Measurements from ENCODE around the gene VPS8. TPM values are rescaled to one million over a fixed set of nuclear protein-coding genes. Genes with fewer than 3 reads are reported as not detected.
A peak's percentile ranks its signal among the peaks of the same experiment; 100 is the strongest.

The VPS8 gene
- total RNA-seq (2014; rRNA removed; shearing (Covaris generic)) = 44.3 and 47.2 TPM in 2 replicates

- peak; percentile 95 to 96 for DNase-seq
- Histone ChIP-seq H3K4me3 (peak within 1 kb of the TSS; percentile 92), H3K4me1 (peaks cover 32% of the 10 kb centered on the region), H3K27me3 (no peaks in the 10 kb centered on the region), H3K27ac (peak within 1 kb of the TSS; percentile 58), H3K36me3 (no peaks in the 10 kb centered on the region), H3K9me3 (replicated peaks) (no peaks in the 10 kb centered on the region)
Observed at GRCh38 chr3:184811999-184812661, at the start of gene VPS8. Gene VPS8, plus strand, starts transcription at chr3:184812166. Its CDS starts 12,467 bp downstream, at chr3:184824633.

- Histone ChIP-seq H3K9me3 (replicated peaks) (no peaks in the 10 kb centered on the region), H3K4me1 (peaks cover 13% of the 10 kb centered on the region), H3K27me3 (no peaks in the 10 kb centered on the region), H3K36me3 (no peaks in the 10 kb centered on the region), H3K27ac (no peak overlapping the region), H3K4me3 (no peak overlapping the region)
- no peak for DNase-seq
Observed at GRCh38 chr3:184764191-184764590, 47.8 kb upstream of the VPS8 start.

GRCh38 chr3:184765047-184765729 lies 46.8 kb upstream of the VPS8 start:
- no peaks in the 10 kb centered on the region for H3K9me3 ChIP-seq (replicated peaks)
- no peaks in the 10 kb centered on the region for H3K36me3 ChIP-seq
- no peaks in the 10 kb centered on the region for H3K27me3 ChIP-seq
- DNase-seq = no peak
- peaks cover 13% of the 10 kb centered on the region for H3K4me1 ChIP-seq
- no peak overlapping the region for H3K27ac ChIP-seq
- H3K4me3 ChIP-seq = no peak overlapping the region

GRCh38 chr3:184765730-184766074 lies 46.3 kb upstream of the VPS8 start:
- no peaks in the 10 kb centered on the region for H3K9me3 ChIP-seq (replicated peaks)
- DNase-seq = no peak
- no peaks in the 10 kb centered on the region for H3K36me3 ChIP-seq
- no peaks in the 10 kb centered on the region for H3K27me3 ChIP-seq
- H3K27ac ChIP-seq = no peak overlapping the region
- H3K4me1 ChIP-seq = peaks cover 13% of the 10 kb centered on the region
- H3K4me3 ChIP-seq = no peak overlapping the region

- Histone ChIP-seq H3K4me3 (no peak overlapping the region), H3K27me3 (no peaks in the 10 kb centered on the region), H3K9me3 (replicated peaks) (no peaks in the 10 kb centered on the region), H3K36me3 (no peaks in the 10 kb centered on the region), H3K27ac (no peak overlapping the region), H3K4me1 (peaks cover 5% of the 10 kb centered on the region)
- no peak for DNase-seq
Observed at GRCh38 chr3:184766555-184767261, 45.3 kb upstream of the VPS8 start.

- Histone ChIP-seq H3K27me3 (no peaks in the 10 kb centered on the region), H3K4me3 (no peak overlapping the region), H3K9me3 (replicated peaks) (no peaks in the 10 kb centered on the region), H3K27ac (no peak overlapping the region), H3K4me1 (0 out of 2 replicates have a peak, but pooled peaks cover under 1% of the 10 kb centered on the region), H3K36me3 (no peaks in the 10 kb centered on the region)
- DNase-seq = no peak
Observed at GRCh38 chr3:184767377-184767776, 44.6 kb upstream of the VPS8 start.

GRCh38 chr3:184769382-184770170 lies 42.4 kb upstream of the VPS8 start:
- no peaks in the 10 kb centered on the region for H3K9me3 ChIP-seq (replicated peaks)
- H3K36me3 ChIP-seq = no peaks in the 10 kb centered on the region
- H3K4me3 ChIP-seq = no peak overlapping the region
- no peaks in the 10 kb centered on the region for H3K27me3 ChIP-seq
- DNase-seq = no peak
- H3K4me1 ChIP-seq = no peaks in the 10 kb centered on the region
- H3K27ac ChIP-seq = no peak overlapping the region

- Histone ChIP-seq H3K4me3 (no peak overlapping the region), H3K9me3 (replicated peaks) (no peaks in the 10 kb centered on the region), H3K27me3 (no peaks in the 10 kb centered on the region), H3K4me1 (no peaks in the 10 kb centered on the region), H3K36me3 (no peaks in the 10 kb centered on the region), H3K27ac (no peak overlapping the region)
- no peak for DNase-seq
Observed at GRCh38 chr3:184770541-184770940, 41.4 kb upstream of the VPS8 start.

GRCh38 chr3:184771301-184772127 lies 40.5 kb upstream of the VPS8 start:
- H3K27ac ChIP-seq = no peak overlapping the region
- no peaks in the 10 kb centered on the region for H3K27me3 ChIP-seq
- no peaks in the 10 kb centered on the region for H3K36me3 ChIP-seq
- no peaks in the 10 kb centered on the region for H3K9me3 ChIP-seq (replicated peaks)
- DNase-seq = no peak
- no peaks in the 10 kb centered on the region for H3K4me1 ChIP-seq
- no peak overlapping the region for H3K4me3 ChIP-seq

GRCh38 chr3:184772667-184773272 lies 39.2 kb upstream of the VPS8 start:
- Histone ChIP-seq H3K27ac (no peak overlapping the region), H3K27me3 (no peaks in the 10 kb centered on the region), H3K36me3 (no peaks in the 10 kb centered on the region), H3K9me3 (replicated peaks) (no peaks in the 10 kb centered on the region), H3K4me1 (no peaks in the 10 kb centered on the region), H3K4me3 (peak overlapping the region; percentile 47)
- no peak for DNase-seq

GRCh38 chr3:184773283-184774186 lies 38.4 kb upstream of the VPS8 start:
- Histone ChIP-seq H3K27ac (no peak overlapping the region), H3K4me3 (peak overlapping the region; percentile 47), H3K27me3 (no peaks in the 10 kb centered on the region), H3K4me1 (no peaks in the 10 kb centered on the region), H3K36me3 (no peaks in the 10 kb centered on the region), H3K9me3 (replicated peaks) (no peaks in the 10 kb centered on the region)
- peak; percentile 64 to 67 for DNase-seq

- no peaks in the 10 kb centered on the region for H3K36me3 ChIP-seq
- H3K27ac ChIP-seq = no peak overlapping the region
- no peak for DNase-seq
- H3K27me3 ChIP-seq = no peaks in the 10 kb centered on the region
- H3K4me3 ChIP-seq = no peak overlapping the region
- H3K4me1 ChIP-seq = peaks cover 5% of the 10 kb centered on the region; the same call in 1 of the 2 replicates
- H3K9me3 ChIP-seq (replicated peaks) = no peaks in the 10 kb centered on the region
Observed at GRCh38 chr3:184776916-184777315, 35.0 kb upstream of the VPS8 start.
